ENCODE measurements around the gene SLC37A2.

Gene SLC37A2

GRCh38 chr11:125080531-125080911 lies 17.4 kb downstream of the SLC37A2 start:
- no peak for DNase-seq (ENCODE audit: low spot score)

GRCh38 chr11:125081098-125081798 lies 18.1 kb downstream of the SLC37A2 start:
- no peak for TF ChIP-seq CTCF (IDR thresholded peaks at IDR 0.05; ENCODE audit: extremely low read depth, missing control alignments)
- no peak for DNase-seq (ENCODE audit: low spot score)

More at GRCh38 chr11:125080531-125080911, 17.4 kb downstream of the SLC37A2 start:
- TF ChIP-seq CTCF (IDR thresholded peaks at IDR 0.05; ENCODE audit: extremely low read depth, missing control alignments), result no peak

DNA sequence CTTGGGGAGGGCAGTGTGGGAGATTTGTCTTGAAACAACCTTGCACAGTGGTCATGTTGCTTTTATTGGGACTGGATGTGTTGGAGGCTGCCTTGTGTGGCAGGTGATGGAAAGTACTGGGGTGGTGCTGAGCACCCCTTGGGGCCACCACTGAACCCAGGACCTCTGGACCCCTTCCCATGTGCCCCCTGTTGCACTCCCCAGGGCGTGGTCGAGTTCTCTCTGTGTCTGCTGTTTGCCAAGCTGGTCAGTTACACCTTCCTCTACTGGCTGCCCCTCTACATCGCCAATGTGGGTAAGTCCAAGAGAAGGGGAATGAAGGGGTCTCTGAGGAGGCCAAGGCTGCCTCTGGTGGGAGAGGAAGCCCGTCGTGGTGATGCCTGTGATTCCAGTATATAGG lies 18.9 kb downstream of the SLC37A2 start:
- TF ChIP-seq CTCF (IDR thresholded peaks at IDR 0.05; ENCODE audit: extremely low read depth, missing control alignments), result no peak
- DNase-seq (ENCODE audit: low spot score), result no peak

DNA sequence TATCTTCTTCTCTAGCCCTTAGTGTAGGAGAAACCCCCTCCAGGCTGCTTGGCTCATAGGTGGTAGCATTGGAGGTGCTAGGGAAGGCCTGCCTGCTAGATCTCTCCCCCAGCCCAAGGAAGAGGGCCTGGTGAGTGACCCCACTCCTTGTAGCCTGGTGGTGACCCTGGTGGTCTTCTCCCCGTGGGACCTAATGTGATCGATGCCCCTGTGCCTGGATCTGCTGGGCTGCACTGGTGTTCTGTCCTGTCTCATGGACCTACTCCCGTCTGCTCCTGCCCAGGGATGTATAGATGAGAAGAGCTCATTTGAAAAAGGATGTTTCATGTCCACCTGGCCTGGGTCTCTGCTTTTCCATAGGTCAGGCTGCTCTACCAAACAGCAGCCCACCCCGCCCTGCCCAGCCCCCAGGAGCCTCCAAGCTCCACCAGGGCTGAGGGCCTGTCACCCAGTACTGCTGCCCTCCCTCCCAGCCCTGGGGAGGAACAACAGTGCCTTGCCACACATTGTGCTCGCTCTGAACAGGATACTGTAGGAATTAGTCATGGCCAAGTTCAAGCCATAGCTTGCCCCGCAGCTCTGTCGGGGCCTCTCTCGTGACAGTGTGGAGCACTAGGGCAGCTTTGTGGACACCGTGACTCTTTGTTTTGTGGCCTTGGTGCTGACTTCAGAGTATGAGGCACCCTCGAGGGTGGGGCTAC lies 19.7 kb downstream of the SLC37A2 start:
- no peak for DNase-seq (ENCODE audit: low spot score)
- TF ChIP-seq CTCF (IDR thresholded peaks at IDR 0.05; ENCODE audit: extremely low read depth, missing control alignments), result no peak

DNA sequence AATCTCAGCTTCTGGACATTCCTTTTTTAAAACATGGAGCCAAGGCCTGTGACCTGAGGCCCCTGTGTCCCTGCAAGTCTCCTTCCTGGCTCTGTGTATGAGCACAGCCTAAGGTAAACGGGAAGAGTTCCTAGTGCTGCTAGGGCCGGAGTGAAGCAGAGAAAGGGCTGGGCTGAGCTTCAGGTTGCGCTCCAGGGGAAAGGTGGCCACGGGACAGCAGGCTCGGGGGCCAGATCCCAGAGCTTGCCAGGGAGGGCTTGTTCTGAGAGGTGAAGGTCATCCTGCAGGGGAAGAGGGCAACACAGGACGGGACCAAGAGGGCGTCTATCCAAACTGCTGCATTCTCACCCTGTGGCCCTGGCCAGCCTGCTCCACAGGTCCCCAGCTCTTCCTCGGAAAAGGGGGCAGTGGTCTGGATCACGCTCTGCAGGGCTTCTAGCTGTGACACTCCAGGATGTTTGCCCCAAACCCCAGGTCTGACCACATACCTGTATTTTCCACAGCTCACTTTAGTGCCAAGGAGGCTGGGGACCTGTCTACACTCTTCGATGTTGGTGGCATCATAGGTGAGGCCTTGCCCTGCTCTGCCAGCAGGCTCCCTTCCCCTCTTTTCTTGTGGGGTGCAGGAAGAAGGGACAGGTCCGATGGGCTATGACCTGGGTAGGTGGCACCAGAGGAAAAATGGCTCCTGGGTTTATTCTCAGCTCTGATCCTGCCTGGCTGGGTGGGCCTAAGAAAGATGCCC lies 20.4 kb downstream of the SLC37A2 start:
- no peak for TF ChIP-seq CTCF (IDR thresholded peaks at IDR 0.05; ENCODE audit: extremely low read depth, missing control alignments)
- no peak for DNase-seq (ENCODE audit: low spot score)

DNA sequence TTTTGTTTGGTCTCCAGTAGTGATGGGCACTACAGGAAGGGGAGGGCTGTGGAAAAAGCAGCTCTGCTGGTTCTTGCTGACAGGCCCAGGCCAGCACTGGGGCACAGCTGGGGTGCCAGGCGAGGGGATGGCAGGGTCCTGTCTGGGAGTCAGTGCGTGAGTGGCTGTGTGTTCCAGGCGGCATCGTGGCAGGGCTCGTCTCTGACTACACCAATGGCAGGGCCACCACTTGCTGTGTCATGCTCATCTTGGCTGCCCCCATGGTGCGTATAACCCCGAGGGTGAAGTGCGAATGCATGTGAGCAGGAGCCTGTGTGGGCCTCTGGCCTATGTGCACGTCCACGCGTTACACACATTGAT lies 20.9 kb downstream of the SLC37A2 start:
- no peak for DNase-seq (ENCODE audit: low spot score)
- TF ChIP-seq CTCF (IDR thresholded peaks at IDR 0.05; ENCODE audit: extremely low read depth, missing control alignments), result no peak

GRCh38 chr11:125084761-125085231 lies 21.7 kb downstream of the SLC37A2 start:
- DNase-seq (ENCODE audit: low spot score), result no peak
- no peak for TF ChIP-seq CTCF (IDR thresholded peaks at IDR 0.05; ENCODE audit: extremely low read depth, missing control alignments)

All from GM20000 (cell line).